Astrocyte (in vitro differentiated cells and primary cell): ENCODE measurements around the gene EFNA5. TPM values are rescaled to one million over a fixed set of nuclear protein-coding genes. Genes with fewer than 3 reads are reported as not detected.

Experiments
- DNase-seq: peaks from one replicate; pipeline ENCODE4 v3.0.0-alpha.2; 2010; ENCODE audit warnings: low read depth
- FAIRE-seq: peaks from 2 replicates; lab custom pipeline; 2011; peaks lifted over from hg19 to GRCh38; lab: Jason Lieb, UNC
- H2AFZ ChIP-seq: 2 replicates; pipeline ENCODE4 v1.6.0; 2012; ENCODE audit warnings: low read depth, low read length, inconsistent platforms
- H3K27ac ChIP-seq: 2 replicates; pipeline ENCODE4 v1.5.1; 2011; ENCODE audit warnings: low read depth, low read length, inconsistent platforms
- H3K27me3 ChIP-seq: 2 replicates; pipeline ENCODE4 v1.6.0; 2011; ENCODE audit warnings: low read length, inconsistent platforms; ENCODE audit not compliant: insufficient read depth
- H3K36me3 ChIP-seq: 2 replicates; pipeline ENCODE4 v1.5.1; 2011; ENCODE audit warnings: low read length, inconsistent platforms; ENCODE audit not compliant: insufficient read depth
- H3K4me1 ChIP-seq: 2 replicates; pipeline ENCODE4 v1.5.1; 2011; ENCODE audit warnings: low read length, inconsistent platforms; ENCODE audit not compliant: insufficient read depth
- H3K4me2 ChIP-seq: 2 replicates; pipeline ENCODE4 v1.6.0; 2012; ENCODE audit warnings: low read length, inconsistent platforms
- H3K4me3 ChIP-seq: 2 replicates; pipeline ENCODE4 v1.5.1; 2011; ENCODE audit warnings: low read depth, mild to moderate bottlenecking, low read length, inconsistent platforms; ENCODE audit not compliant: insufficient read depth
- H3K79me2 ChIP-seq: 2 replicates; pipeline ENCODE4 v1.6.0; 2012; ENCODE audit warnings: mild to moderate bottlenecking, low read length, inconsistent platforms; ENCODE audit not compliant: insufficient read depth
- H3K9ac ChIP-seq: 2 replicates; pipeline ENCODE4 v1.6.0; 2012; ENCODE audit warnings: mild to moderate bottlenecking, low read length, inconsistent platforms
- H3K9me3 ChIP-seq: 2 replicates; pipeline ENCODE4 v1.5.1; 2012; ENCODE audit warnings: low read depth, mild to moderate bottlenecking, low read length, inconsistent platforms; ENCODE audit not compliant: insufficient read depth
- H4K20me1 ChIP-seq: 2 replicates; pipeline ENCODE4 v1.6.0; 2012; ENCODE audit warnings: low read length, inconsistent platforms; ENCODE audit not compliant: insufficient read depth
- H3K27ac Mint-ChIP-seq: one replicate; pipeline ENCODE4 v1.8.0; 2021; ENCODE audit warnings: mild to moderate bottlenecking, mixed read lengths; ENCODE audit not compliant: unreplicated experiment
- H3K27me3 Mint-ChIP-seq: one replicate; pipeline ENCODE4 v1.8.0; 2021; ENCODE audit warnings: low read depth, mixed read lengths; ENCODE audit not compliant: unreplicated experiment
- H3K36me3 Mint-ChIP-seq: one replicate; pipeline ENCODE4 v1.8.0; 2021; ENCODE audit warnings: low read depth, mixed read lengths; ENCODE audit not compliant: unreplicated experiment
- H3K4me1 Mint-ChIP-seq: one replicate; pipeline ENCODE4 v1.8.0; 2021; ENCODE audit warnings: low read depth, mixed read lengths; ENCODE audit not compliant: unreplicated experiment
- H3K4me3 Mint-ChIP-seq: one replicate; pipeline ENCODE4 v1.8.0; 2021; ENCODE audit warnings: mild to moderate bottlenecking, moderate library complexity, mixed read lengths; ENCODE audit not compliant: unreplicated experiment
- H3K9me3 Mint-ChIP-seq: one replicate; pipeline ENCODE4 v1.8.0; 2021; ENCODE audit warnings: mild to moderate bottlenecking, mixed read lengths; ENCODE audit not compliant: unreplicated experiment
- CTCF ChIP-seq: IDR thresholded peaks from 2 replicates; pipeline ENCODE4 v1.5.1; 2011; ENCODE audit warnings: low read depth, mild to moderate bottlenecking, inconsistent platforms, low read length, moderate library complexity; ENCODE audit not compliant: insufficient read depth
- EZH2 ChIP-seq: IDR thresholded peaks from 2 replicates; pipeline ENCODE4 v1.6.1; 2012; ENCODE audit warnings: mild to moderate bottlenecking, low read length, inconsistent platforms; ENCODE audit not compliant: insufficient read depth
- total RNA-seq: library from RNA; stranded (reverse); gene quantifications from 2 replicates; pipeline ENCODE4 v1.2.1, GENCODE V29; 2021

EFNA5 gene
- total RNA-seq, 1 donor from 2014 or later, result 59.3 TPM

DNA sequence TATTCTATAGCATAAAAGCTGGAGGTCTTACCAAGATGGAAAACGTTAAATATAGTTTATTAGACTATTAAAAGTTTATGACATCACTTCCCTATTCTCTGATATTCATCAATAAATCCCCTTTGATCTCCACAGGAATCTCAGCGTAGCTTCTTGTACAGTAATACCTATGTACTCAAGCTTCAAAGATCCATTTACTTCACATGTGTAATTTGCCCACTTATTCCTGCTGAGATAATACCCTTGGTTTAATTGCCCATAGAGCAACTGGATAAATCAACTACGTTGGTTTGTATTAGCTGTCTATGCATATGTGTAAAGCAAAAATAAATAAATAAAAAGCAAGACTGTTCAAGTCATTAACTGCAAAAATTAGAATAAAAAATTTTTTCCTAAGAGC is 219.7 kb downstream of the EFNA5 start:
- H3K9ac ChIP-seq, result no peak overlapping the region
- no peaks in the 10 kb centered on the region for H3K9me3 ChIP-seq
- H3K9me3 Mint-ChIP-seq, result no peaks in the 10 kb centered on the region
- no peak for DNase-seq
- H3K27ac Mint-ChIP-seq, result no peak overlapping the region
- H3K27ac ChIP-seq, result no peak overlapping the region
- H4K20me1 ChIP-seq, result no peaks in the 10 kb centered on the region
- H3K4me3 ChIP-seq, result no peak overlapping the region
- no peaks in the 10 kb centered on the region for H3K36me3 ChIP-seq
- FAIRE-seq, result no peak
- no peaks in the 10 kb centered on the region for H3K27me3 Mint-ChIP-seq
- H3K27me3 ChIP-seq, result no peaks in the 10 kb centered on the region
- no peak overlapping the region for H3K4me2 ChIP-seq
- no peaks in the 10 kb centered on the region for H3K36me3 Mint-ChIP-seq
- H3K4me3 Mint-ChIP-seq, result no peak overlapping the region
- peaks cover 7% of the 10 kb centered on the region for H3K4me1 ChIP-seq
- no peaks in the 10 kb centered on the region for H3K79me2 ChIP-seq
- no peak for TF ChIP-seq EZH2
- TF ChIP-seq CTCF, result no peak
- H3K4me1 Mint-ChIP-seq, result peaks cover 22% of the 10 kb centered on the region
- no peak overlapping the region for H2AFZ ChIP-seq

- Histone ChIP-seq H3K9me3 (no peaks in the 10 kb centered on the region), H3K4me1 (peaks cover 6% of the 10 kb centered on the region), H3K27ac (no peak overlapping the region), H3K79me2 (no peaks in the 10 kb centered on the region), H3K36me3 (no peaks in the 10 kb centered on the region), H3K9ac (no peak overlapping the region), H4K20me1 (no peaks in the 10 kb centered on the region), H3K4me2 (no peak overlapping the region), H2AFZ (no peak overlapping the region), H3K4me3 (no peak overlapping the region), H3K27me3 (no peaks in the 10 kb centered on the region)
- peaks cover 17% of the 10 kb centered on the region for H3K4me1 Mint-ChIP-seq
- no peaks in the 10 kb centered on the region for H3K27me3 Mint-ChIP-seq
- TF ChIP-seq CTCF (no peak), EZH2 (no peak)
- H3K36me3 Mint-ChIP-seq, result no peaks in the 10 kb centered on the region
- no peaks in the 10 kb centered on the region for H3K9me3 Mint-ChIP-seq
- H3K27ac Mint-ChIP-seq, result no peak overlapping the region
- DNase-seq (no peak), FAIRE-seq (no peak)
- no peak overlapping the region for H3K4me3 Mint-ChIP-seq
These were observed 220.2 kb downstream of the EFNA5 start for GRCh38 chr5:107450531-107450930.

GRCh38 chr5:107449369-107449768 is 221.4 kb downstream of the EFNA5 start:
- Histone ChIP-seq H3K9me3 (no peaks in the 10 kb centered on the region), H2AFZ (no peak overlapping the region), H3K27me3 (no peaks in the 10 kb centered on the region), H3K4me1 (no peaks in the 10 kb centered on the region), H3K9ac (no peak overlapping the region), H4K20me1 (no peaks in the 10 kb centered on the region), H3K79me2 (no peaks in the 10 kb centered on the region), H3K36me3 (no peaks in the 10 kb centered on the region), H3K4me2 (no peak overlapping the region), H3K4me3 (no peak overlapping the region), H3K27ac (no peak overlapping the region)
- FAIRE-seq, result no peak
- Mint-ChIP-seq H3K27me3 (no peaks in the 10 kb centered on the region), H3K36me3 (peaks cover 2% of the 10 kb centered on the region), H3K4me1 (peaks cover 6% of the 10 kb centered on the region), H3K4me3 (no peak overlapping the region), H3K27ac (no peak overlapping the region), H3K9me3 (no peaks in the 10 kb centered on the region)
- no peak for DNase-seq
- no peak for TF ChIP-seq CTCF
- no peak for TF ChIP-seq EZH2
